Heart right ventricle (tissue), 16 donors: ENCODE data around the gene HYKK. TPM values are rescaled to one million over a fixed set of nuclear protein-coding genes. Genes with fewer than 3 reads are reported as not detected.

ENCODE experiments used
- ATAC-seq, 8 donors: fragments of 200-7000 bp; cut with Tn5 transposase; one replicate each; pipeline ENCODE4 v1.9.1; 2020; ENCODE audit warnings: mild to moderate bottlenecking in 8 of 8, moderate library complexity in 8 of 8, moderate number of reproducible peaks in 1 of 8
- DNase-seq, 2 donors: peaks; one replicate each; pipeline ENCODE4 v3.0.0-alpha.2; 2020
- H3K27ac ChIP-seq, 10 donors: fragments of 200-600 bp; sonication (generic) in 2 of 10; one replicate each; pipeline versions ENCODE4 v1.5.0 to v1.8.0; 2020 to 2022; ENCODE audit warnings: mild to moderate bottlenecking in 3 of 10
- H3K27me3 ChIP-seq, 7 donors: fragments of 200-600 bp; one replicate each; pipeline ENCODE4 v1.8.0; 2021 to 2022; ENCODE audit warnings: mild to moderate bottlenecking in 2 of 7
- H3K36me3 ChIP-seq, 9 donors: fragments of 200-600 bp; sonication (generic) in 1 of 9; one replicate each; pipeline versions ENCODE4 v1.5.0 to v1.8.0; 2020 to 2022; ENCODE audit warnings: mild to moderate bottlenecking in 2 of 9
- H3K4me1 ChIP-seq, 9 donors: fragments of 200-600 bp; sonication (generic) in 1 of 9; one replicate each; pipeline versions ENCODE4 v1.5.0 to v1.8.0; 2020 to 2022; ENCODE audit warnings: mild to moderate bottlenecking in 4 of 9
- H3K4me3 ChIP-seq, 10 donors: fragments of 200-600 bp; sonication (generic) in 2 of 10; one replicate each; pipeline versions ENCODE4 v1.5.0 to v1.8.0; 2020 to 2022; ENCODE audit warnings: mild to moderate bottlenecking in 7 of 10, moderate library complexity in 2 of 10
- H3K9me3 ChIP-seq, 11 donors: fragments of 200-600 bp in 10 of 11; sonication (generic) in 2 of 11; one replicate each; pipeline versions ENCODE4 v1.5.0 to v1.8.0; 2013 to 2022; ENCODE audit warnings: mild to moderate bottlenecking in 2 of 11, control low read depth in 1 of 11, moderate library complexity in 1 of 11
- CTCF ChIP-seq, 9 donors: fragments of 200-600 bp; sonication (generic) in 2 of 9; IDR thresholded peaks; one replicate each; pipeline versions ENCODE4 v1.5.0 to v1.8.0; 2021 to 2022; ENCODE audit warnings: antibody characterized with exemption in 9 of 9, mild to moderate bottlenecking in 5 of 9, moderate library complexity in 1 of 9
- WGBS, 2 donors: extraction: QIAGEN DNeasy Blood & Tissue Kit; methylation state at CpG; one replicate each; pipeline ENCODE4 v1.1.7; 2013; ENCODE audit warnings: inconsistent platforms in 1 of 2; 5-methylcytosine and 5-hydroxymethylcytosine counted together
- intact Hi-C, 10 donors: fragments of 100-400 bp; cut with DNase I; formaldehyde crosslinking; loops; one replicate each; pipeline versions ENCODE4 v1.11.1 to v1.14.2; 2022
- polyA plus RNA-seq, 2 donors: library from polyadenylated mRNA; stranded (reverse); fragments of 200-250 nt; gene quantifications; one replicate each; pipeline ENCODE4 v1.2.3, GENCODE V29; 2013
- total RNA-seq, 10 donors: library from RNA; stranded (reverse); fragmentation: NEBNext Ultra II Directional in 3 of 10; extraction: Animal tissue kit (Norgen Biotek cat#: 25700) in 3 of 10; gene quantifications; one replicate each; pipeline versions ENCODE4 v1.2.1 to v1.2.4, GENCODE V29; 2021 to 2023
- donor health status: Arrhythmogenic right ventricular cardiomyopathy.
- donor health status: ischemic (EF 13 %, LVEDD 7.1; RV severe dilation, severe dysfunction).
- donor health status: healthy with polysubstance abuse.
- donor health status: DM: no; HTN: yes; CAD: no.
- donor health status: DM: no; HTN: no; CAD: no.
- donor health status: ischemic (EF 25% LVEDD 6.9; RV normal size, moderate dysfunction).
- donor health status: ischemic (EF 25% LVEDD 5.7; RV mildly dilated, moderate dysfunction).
- donor health status: healthy.
- donor health status: DM: yes; HTN: yes; CAD: no.
- donor health status: Ischemic cardiomyopathy.
- donor health status: ischemic (EF 35%, LVEDD 5.7; RV mildly dilated, moderate dysfunction).
- donor health status: nonischemic (EF 11% LVEDD 7.7; RV severe dilation, severe dysfunction).
- donor health status: DM: yes; HTN: yes; CAD: no.
- donor health status: PGD.
- donor health status: ischemic (EF 29% LVEDD 5.4; RV normal size, mild dysfunction).
- donor health status: nonischemic (EF 23%, LVEDD 6.1; RV moderate dilation, normal function).

Gene HYKK
- total and polyA plus RNA-seq, 12 donors: 2.2 to 7.7 (median 6.7) TPM

GRCh38 chr15:78541744-78542034 lies 34.3 kb downstream of the HYKK start:
- no peak for ATAC-seq
- peak overlapping the region in 3 of 10 donors; percentile 38 to 97 (median 97) for H3K27ac ChIP-seq
- peaks cover 0 to 51% (median 40%) of the 10 kb centered on the region in 9 donors for H3K36me3 ChIP-seq
- no peak for DNase-seq
- TF ChIP-seq CTCF (IDR thresholded peaks at IDR 0.05): no peak
- H3K4me1 ChIP-seq: peaks cover 5 to 44% (median 23%) of the 10 kb centered on the region in 9 donors
- intact Hi-C loops: loop anchor here in 1 of 10 donors (5.0 kb wide), 1 partner anchor 104 kb away; the partner anchor contains the start of gene IREB2
- WGBS, 2 donors: 30 to 32% methylated on average over 1 of the region's 1 CpG
- H3K27me3 ChIP-seq: no peaks in the 10 kb centered on the region
- peak overlapping the region in 7 of 10 donors; percentile 71 to 87 (median 78) for H3K4me3 ChIP-seq
- no peaks in the 10 kb centered on the region for H3K9me3 ChIP-seq

DNA sequence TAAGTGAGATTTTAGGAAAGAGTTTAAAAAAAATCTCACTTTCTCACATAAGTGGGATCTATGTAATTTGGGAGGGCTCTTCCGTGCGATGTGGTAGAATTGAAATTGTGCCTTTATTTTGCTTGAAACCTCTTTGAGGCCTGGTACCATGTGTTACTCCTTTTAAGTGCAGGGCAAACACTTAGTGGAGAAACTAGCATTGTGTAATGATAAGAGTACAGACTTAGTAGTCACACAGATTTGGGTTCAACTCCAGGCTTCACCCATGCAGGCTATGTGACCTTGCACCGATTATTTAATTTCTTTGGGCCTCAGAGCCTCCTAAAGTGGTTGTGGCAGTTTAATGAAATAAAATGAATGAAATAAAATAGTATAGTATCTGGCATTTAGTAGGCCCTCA lies 35.3 kb downstream of the HYKK start:
- ATAC-seq (no peak), DNase-seq (no peak)
- WGBS, 2 donors: 94 to 97% methylated on average over 3 of the region's 3 CpGs
- H3K27ac ChIP-seq: no peak overlapping the region
- TF ChIP-seq CTCF (IDR thresholded peaks at IDR 0.05): no peak
- H3K4me1 ChIP-seq: peaks cover 5 to 37% (median 22%) of the 10 kb centered on the region in 9 donors
- intact Hi-C loops: loop anchor here in 1 of 10 donors (5.0 kb wide), 1 partner anchor 105 kb away; the partner anchor contains the start of gene IREB2
- H3K27me3 ChIP-seq: no peaks in the 10 kb centered on the region
- no peaks in the 10 kb centered on the region for H3K9me3 ChIP-seq
- H3K4me3 ChIP-seq: no peak overlapping the region
- peaks cover 0 to 61% (median 50%) of the 10 kb centered on the region in 9 donors for H3K36me3 ChIP-seq

DNA sequence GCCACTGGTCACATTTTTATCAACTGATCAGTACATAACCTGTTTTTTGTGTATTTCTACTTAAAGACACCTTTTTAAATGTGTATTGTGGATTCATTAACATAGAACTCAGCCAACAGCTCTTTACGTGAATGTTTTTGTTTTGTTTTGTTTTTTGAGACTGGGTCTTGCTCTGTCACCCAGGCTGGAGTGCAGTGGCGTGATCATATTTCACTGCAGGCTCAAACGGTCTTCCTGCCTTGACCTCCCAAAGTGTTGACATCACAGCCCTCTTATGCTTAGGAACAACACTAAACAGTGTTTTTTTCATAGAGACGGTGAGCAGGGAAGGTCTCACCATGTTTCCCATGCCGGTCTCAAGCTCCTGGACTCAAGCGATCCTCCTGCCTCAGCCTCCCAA lies 42.8 kb downstream of the HYKK start:
- Histone ChIP-seq H3K27me3 (no peaks in the 10 kb centered on the region), H3K4me1 (no peaks in the 10 kb centered on the region), H3K36me3 (peaks cover 0 to 63% (median 59%) of the 10 kb centered on the region in 9 donors), H3K27ac (no peak overlapping the region), H3K4me3 (no peak overlapping the region), H3K9me3 (no peaks in the 10 kb centered on the region)
- ATAC-seq (peak in 1 of 8 donors; percentile 30), DNase-seq (no peak)
- WGBS, 2 donors: 76 to 77% methylated on average over 6 of the region's 6 CpGs
- intact Hi-C loops: no loop called here
- no peak for TF ChIP-seq CTCF (IDR thresholded peaks at IDR 0.05)

DNA sequence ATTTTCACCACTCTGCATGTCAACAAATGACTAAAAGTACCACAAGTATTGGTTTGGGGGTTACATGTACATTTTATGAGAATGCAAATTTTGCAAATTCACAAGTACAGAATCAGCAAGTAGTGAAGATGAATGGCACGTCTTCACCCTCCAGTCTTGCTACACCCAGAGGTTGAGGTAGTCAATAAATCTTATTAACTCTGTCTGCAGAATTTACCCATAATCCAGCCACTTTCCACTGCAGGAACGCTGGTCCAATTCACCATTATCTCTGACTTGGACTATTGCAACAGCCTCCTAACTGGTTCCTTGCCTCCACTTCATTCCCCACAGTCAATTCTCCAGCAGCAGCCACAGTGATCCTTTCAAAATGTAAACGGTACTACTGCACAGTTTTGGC lies 43.4 kb downstream of the HYKK start:
- intact Hi-C loops: no loop called here
- WGBS, 2 donors: 77 to 84% methylated on average over 3 of the region's 3 CpGs
- no peak for TF ChIP-seq CTCF (IDR thresholded peaks at IDR 0.05)

More for the DNA sequence above, 43.4 kb downstream of the HYKK start:
- no peaks in the 10 kb centered on the region for H3K4me1 ChIP-seq
- H3K27me3 ChIP-seq: no peaks in the 10 kb centered on the region
- H3K36me3 ChIP-seq: peaks cover 0 to 57% (median 52%) of the 10 kb centered on the region in 9 donors
- ATAC-seq: no peak
- H3K4me3 ChIP-seq: no peak overlapping the region
- H3K9me3 ChIP-seq: no peaks in the 10 kb centered on the region
- DNase-seq: no peak
- no peak overlapping the region for H3K27ac ChIP-seq
